Renal cortex interstitium (tissue), 11 donors: Measurements from ENCODE around the gene ASAH2B. TPM values are rescaled to one million over a fixed set of nuclear protein-coding genes. Genes with fewer than 3 reads are reported as not detected.
"Not testable (repeated sequence)": the region's sequence is repeated elsewhere in the genome, so short reads cannot be mapped to it uniquely, and the experiment has no call there.

Experiments used
- DNase-seq, 11 donors: peaks; one replicate each; pipeline ENCODE4 v3.0.0-alpha.2; 2013; ENCODE audit warnings: low read depth in 9 of 11, low spot score in 4 of 11; ENCODE audit errors: extremely low read depth in 1 of 11
- polyA plus RNA-seq, 3 donors: library from polyadenylated mRNA; unstranded; fragments of 120-200 nt; gene quantifications; one replicate each; pipeline ENCODE4 v1.2.1, GENCODE V29; 2013; ENCODE audit not compliant: insufficient read length in 3 of 3

The ASAH2B gene
- polyA plus RNA-seq, 3 donors, result 10.1 to 12.5 (median 12.2) TPM

DNA sequence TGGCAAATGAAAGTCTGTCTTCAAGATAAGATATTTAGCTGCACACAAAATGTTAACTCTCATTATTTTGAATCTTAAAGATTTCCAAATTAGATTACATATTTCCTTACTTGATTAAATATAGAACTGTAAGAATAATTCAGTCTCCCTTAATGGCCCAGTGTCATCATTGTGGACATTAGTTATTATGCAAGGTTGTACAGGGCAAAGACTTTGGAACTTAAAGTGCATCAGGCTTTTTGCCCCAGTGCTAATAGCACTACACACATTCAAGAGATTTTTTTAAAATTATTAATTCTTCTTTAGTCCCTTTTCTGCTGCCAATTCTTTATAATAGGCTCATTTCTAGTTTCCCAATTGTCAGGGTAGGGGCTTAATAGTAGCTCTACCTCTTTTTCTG, 42.3 kb downstream of the ASAH2B start:
- DNase-seq, result not testable (repeated sequence)

DNA sequence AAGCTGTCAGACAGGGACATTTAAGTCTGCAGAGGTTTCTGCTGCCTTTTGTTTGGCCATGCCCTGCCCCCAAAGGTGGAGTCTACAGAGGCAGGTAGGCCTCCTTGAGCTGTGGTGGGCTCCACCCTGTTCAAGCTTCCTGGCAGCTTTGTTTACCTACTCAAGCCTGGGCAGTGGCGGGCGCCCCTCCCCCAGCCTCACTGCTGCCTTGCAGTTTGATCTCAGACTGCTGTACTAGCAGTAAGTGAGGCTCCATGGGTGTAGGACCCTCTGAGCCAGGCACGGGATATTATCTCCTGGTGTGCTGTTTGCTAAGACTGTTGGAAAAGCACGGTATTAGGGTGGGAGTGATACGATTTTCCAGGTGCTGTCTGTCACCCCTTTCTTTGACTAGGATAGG, 48.2 kb downstream of the ASAH2B start:
- not testable (repeated sequence) for DNase-seq

GRCh38 chr10:50788951-50789945, 49.5 kb downstream of the ASAH2B start:
- DNase-seq, result peak in 8 of 11 donors; percentile 3 to 32 (median 13)

- DNase-seq, result no peak
Observed at GRCh38 chr10:50794490-50794889, 54.8 kb downstream of the ASAH2B start.

DNA sequence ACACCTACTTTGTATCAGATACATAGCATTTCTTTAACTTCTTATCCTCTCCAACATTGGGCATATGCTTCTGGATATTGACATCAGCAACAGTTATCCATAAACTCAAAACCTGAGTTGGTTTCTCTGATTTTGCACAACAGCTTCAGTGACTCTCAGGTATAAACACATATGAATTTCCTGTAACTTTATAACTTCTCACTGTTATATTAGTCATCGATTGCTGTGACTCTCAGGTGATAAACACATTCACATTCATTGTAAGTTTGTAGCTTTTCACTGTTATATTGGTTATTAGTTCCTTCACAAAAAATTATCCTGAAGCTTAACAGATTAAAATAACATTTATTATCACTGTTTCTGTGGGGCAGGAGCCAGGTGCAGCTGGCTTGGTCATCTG, 57.0 kb downstream of the ASAH2B start:
- DNase-seq, result no peak

GRCh38 chr10:50798297-50798696, 58.6 kb downstream of the ASAH2B start:
- DNase-seq, result no peak

DNA sequence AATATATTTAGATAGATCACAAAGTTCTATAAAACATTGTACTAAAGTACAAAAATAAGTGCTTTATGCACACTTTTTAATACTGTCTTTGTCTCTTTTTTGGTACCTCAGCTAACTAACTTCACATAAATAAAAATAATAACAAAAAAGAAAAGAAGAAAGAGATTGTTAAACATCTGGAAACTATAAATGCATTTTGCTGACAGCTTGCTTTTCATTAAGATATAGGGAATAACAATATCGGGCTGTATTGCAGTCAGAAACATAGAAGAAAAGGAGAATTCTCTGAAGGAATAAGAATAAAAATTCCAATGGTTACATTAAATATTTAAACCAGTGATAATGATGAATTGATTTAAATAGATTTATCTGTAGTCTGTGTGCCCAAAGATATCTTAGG, 59.9 kb downstream of the ASAH2B start:
- no peak for DNase-seq

DNA sequence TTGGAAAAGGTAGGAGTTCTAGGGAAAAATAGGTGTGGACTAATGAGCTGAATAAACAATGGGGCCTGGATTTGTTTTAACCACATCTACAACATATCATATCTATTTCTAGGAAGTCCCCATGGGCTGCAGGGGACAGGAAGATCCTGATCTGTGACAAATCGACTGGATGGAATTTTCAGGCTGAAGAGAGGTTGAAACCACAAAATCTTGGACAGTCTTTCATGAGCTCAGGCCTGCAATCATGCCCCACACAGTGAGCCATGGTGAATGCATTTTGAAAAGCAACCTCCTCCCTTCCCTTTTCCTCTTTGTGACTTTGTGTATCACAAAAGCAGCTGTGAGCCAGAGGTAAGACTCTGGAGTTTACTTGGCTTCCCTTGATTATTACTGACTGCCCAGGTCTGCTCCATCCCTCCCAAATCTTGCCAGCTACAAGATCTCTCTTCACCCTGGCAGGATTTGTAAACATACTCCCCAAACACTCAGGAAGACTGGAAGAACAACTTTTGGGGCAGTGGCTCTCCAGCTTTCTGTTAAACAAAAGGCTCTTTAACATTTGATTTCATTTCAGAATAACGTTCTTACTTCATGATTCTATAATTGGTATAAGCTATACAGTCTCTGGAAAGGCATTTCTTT, 66.4 kb downstream of the ASAH2B start:
- DNase-seq, result no peak

- peak in 1 of 11 donors; percentile 28 for DNase-seq
Observed at GRCh38 chr10:50807851-50808776, 68.4 kb downstream of the ASAH2B start.

Other genes with a start within 250 kb of the ASAH2B start
- 10 to 100 TPM; 48.9 to 52.5 (median 50.2) TPM for gene SGMS1, start 116.0 kb upstream of the ASAH2B start, polyA plus RNA-seq
- gene A1CF, start 145.7 kb downstream of the ASAH2B start, polyA plus RNA-seq, result 1 to 10 TPM; 6.4 to 8.7 (median 7.5) TPM